ENCODE data around the gene CTAGE8.
"Not testable (repeated sequence)": the region's sequence is repeated elsewhere in the genome, so short reads cannot be mapped to it uniquely, and the experiment has no call there.

The CTAGE8 gene

DNA sequence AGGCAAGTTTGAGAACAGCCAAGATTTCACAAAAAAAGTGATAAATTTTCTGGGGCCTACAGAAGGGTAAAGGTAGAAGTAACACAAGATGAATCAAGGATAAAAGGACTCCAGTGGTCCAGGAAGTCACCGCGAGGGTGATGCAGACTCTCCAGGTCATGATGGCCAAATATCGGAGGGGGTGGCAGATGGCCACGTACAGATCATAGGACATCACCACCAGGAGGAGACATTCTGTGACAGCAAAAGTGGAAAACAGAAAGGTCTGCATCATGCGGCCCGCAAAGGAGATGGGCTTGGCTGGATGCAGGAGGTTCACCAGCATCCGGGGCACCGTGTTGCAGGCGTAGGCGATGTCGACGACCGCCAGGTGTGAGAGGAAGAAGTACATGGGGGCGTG lies 10.0 kb downstream of the CTAGE8 start:
- H3K4me3 ChIP-seq (ENCODE audit: low read length); H3K9me3 ChIP-seq (ENCODE audit: insufficient read depth, low read length): not testable (repeated sequence)

DNA sequence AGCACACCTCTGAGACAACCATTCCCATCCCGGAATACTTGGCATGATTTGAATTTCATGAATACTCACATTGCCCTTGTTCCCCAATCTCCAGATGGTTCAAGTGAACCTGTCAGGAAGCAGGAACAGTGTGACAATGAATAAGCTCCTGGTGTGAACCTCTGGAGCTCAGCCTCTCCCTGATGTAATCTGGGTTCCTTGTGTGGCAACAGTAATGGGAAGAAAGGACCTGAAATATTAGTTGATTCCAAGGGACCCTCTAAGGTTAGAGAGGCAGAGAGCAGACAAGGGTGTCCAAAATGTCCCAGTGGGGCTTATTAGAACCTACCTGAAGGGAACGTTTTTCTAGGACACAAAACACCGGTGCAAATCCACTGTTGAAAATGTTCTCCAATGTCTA lies 13.0 kb downstream of the CTAGE8 start:
- Histone ChIP-seq H4K20me1 (ENCODE audit: insufficient read depth, low read length) (no peaks in the 10 kb centered on the region), H3K9ac (ENCODE audit: low read length) (no peak overlapping the region), H3K27me3 (ENCODE audit: low read depth, low read length) (0 out of 2 replicates have a peak, but pooled peaks cover 4% of the 10 kb centered on the region), H3K4me2 (ENCODE audit: low read length) (no peak overlapping the region), H3K79me2 (ENCODE audit: low read length) (no peaks in the 10 kb centered on the region), H3K36me3 (replicated peaks; ENCODE audit: low read depth, low read length) (no peaks in the 10 kb centered on the region), H3K4me3 (ENCODE audit: low read length) (no peak overlapping the region), H3K4me1 (ENCODE audit: low read length) (no peaks in the 10 kb centered on the region), H3K27ac (ENCODE audit: low read length) (no peak overlapping the region), H3K9me3 (ENCODE audit: insufficient read depth, low read length) (no peaks in the 10 kb centered on the region), H2AFZ (ENCODE audit: low read depth, low read length) (no peak overlapping the region)
- TF ChIP-seq, protein P1, sequence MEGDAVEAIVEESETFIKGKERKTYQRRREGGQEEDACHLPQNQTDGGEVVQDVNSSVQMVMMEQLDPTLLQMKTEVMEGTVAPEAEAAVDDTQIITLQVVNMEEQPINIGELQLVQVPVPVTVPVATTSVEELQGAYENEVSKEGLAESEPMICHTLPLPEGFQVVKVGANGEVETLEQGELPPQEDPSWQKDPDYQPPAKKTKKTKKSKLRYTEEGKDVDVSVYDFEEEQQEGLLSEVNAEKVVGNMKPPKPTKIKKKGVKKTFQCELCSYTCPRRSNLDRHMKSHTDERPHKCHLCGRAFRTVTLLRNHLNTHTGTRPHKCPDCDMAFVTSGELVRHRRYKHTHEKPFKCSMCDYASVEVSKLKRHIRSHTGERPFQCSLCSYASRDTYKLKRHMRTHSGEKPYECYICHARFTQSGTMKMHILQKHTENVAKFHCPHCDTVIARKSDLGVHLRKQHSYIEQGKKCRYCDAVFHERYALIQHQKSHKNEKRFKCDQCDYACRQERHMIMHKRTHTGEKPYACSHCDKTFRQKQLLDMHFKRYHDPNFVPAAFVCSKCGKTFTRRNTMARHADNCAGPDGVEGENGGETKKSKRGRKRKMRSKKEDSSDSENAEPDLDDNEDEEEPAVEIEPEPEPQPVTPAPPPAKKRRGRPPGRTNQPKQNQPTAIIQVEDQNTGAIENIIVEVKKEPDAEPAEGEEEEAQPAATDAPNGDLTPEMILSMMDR (IDR thresholded peaks at IDR 0.05; ENCODE audit: low read depth, low read length): no peak
- TF ChIP-seq EZH2phosphoT487 (IDR thresholded peaks at IDR 0.05; ENCODE audit: low read depth): no peak

More for the DNA sequence above, 10.0 kb downstream of the CTAGE8 start:
- H3K4me1 ChIP-seq (ENCODE audit: low read length); H4K20me1 ChIP-seq (ENCODE audit: insufficient read depth, low read length); H2AFZ ChIP-seq (ENCODE audit: low read depth, low read length); H3K27ac ChIP-seq (ENCODE audit: low read length); H3K79me2 ChIP-seq (ENCODE audit: low read length); H3K27me3 ChIP-seq (ENCODE audit: low read depth, low read length); H3K9ac ChIP-seq (ENCODE audit: low read length); H3K36me3 ChIP-seq (replicated peaks; ENCODE audit: low read depth, low read length); H3K4me2 ChIP-seq (ENCODE audit: low read length): not testable (repeated sequence)

DNA sequence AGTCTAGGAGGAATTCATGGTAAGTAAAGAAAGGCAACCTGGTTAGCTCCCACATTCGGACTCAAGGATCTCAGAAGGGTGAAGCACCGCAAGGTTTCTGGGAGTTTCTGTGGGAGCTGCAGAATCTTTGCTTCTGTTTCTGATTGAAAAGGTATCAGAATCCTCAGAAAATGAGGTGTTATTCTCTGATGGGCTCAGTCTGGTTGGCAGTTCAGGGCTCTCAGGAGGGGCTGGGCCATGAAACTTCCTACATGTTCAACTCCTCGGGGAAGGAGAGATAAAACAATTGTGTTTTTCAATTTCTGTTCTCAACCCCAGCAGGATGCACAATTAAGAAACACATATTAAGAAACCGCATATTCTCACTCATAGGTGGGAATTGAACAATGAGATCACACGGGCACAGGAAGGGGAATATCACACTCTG lies 13.6 kb downstream of the CTAGE8 start:
- H3K27me3 ChIP-seq (ENCODE audit: low read depth, low read length): 0 out of 2 replicates have a peak, but pooled peaks cover 4% of the 10 kb centered on the region
- no peaks in the 10 kb centered on the region for H3K36me3 ChIP-seq (replicated peaks; ENCODE audit: low read depth, low read length)
- no peaks in the 10 kb centered on the region for H3K9me3 ChIP-seq (ENCODE audit: insufficient read depth, low read length)
- H3K9ac ChIP-seq (ENCODE audit: low read length): no peak overlapping the region
- no peaks in the 10 kb centered on the region for H3K79me2 ChIP-seq (ENCODE audit: low read length)
- no peak overlapping the region for H3K4me3 ChIP-seq (ENCODE audit: low read length)
- no peak overlapping the region for H2AFZ ChIP-seq (ENCODE audit: low read depth, low read length)
- no peaks in the 10 kb centered on the region for H3K4me1 ChIP-seq (ENCODE audit: low read length)
- TF ChIP-seq EZH2phosphoT487 (IDR thresholded peaks at IDR 0.05; ENCODE audit: low read depth): no peak
- TF ChIP-seq, protein P1 (IDR thresholded peaks at IDR 0.05; ENCODE audit: low read depth, low read length): no peak
- H3K4me2 ChIP-seq (ENCODE audit: low read length): no peak overlapping the region
- no peak overlapping the region for H3K27ac ChIP-seq (ENCODE audit: low read length)
- no peaks in the 10 kb centered on the region for H4K20me1 ChIP-seq (ENCODE audit: insufficient read depth, low read length)

DNA sequence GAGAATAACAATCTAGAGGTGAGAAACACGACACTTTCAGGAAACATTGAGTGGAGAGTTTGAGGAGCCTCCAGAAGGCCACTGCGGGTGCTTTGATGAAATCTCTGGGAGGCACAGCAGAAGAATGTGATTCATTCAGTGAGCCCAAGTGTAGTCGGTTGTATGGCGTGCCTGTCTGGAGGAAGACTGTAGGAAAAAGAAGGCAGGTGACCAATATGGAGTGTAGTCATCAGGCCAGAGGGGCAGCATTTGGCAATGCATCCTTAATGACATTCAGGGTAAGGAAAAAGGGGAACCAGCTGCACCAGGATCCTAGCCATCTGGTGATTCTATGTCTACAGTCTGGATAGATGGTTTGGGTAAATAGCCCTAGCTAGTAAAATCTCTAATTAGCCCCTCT lies 16.8 kb downstream of the CTAGE8 start:
- H3K9me3 ChIP-seq (ENCODE audit: insufficient read depth, low read length); H3K4me2 ChIP-seq (ENCODE audit: low read length); H2AFZ ChIP-seq (ENCODE audit: low read depth, low read length); H4K20me1 ChIP-seq (ENCODE audit: insufficient read depth, low read length); H3K27me3 ChIP-seq (ENCODE audit: low read depth, low read length); H3K4me1 ChIP-seq (ENCODE audit: low read length); H3K9ac ChIP-seq (ENCODE audit: low read length); H3K36me3 ChIP-seq (replicated peaks; ENCODE audit: low read depth, low read length); H3K27ac ChIP-seq (ENCODE audit: low read length); H3K79me2 ChIP-seq (ENCODE audit: low read length); H3K4me3 ChIP-seq (ENCODE audit: low read length): not testable (repeated sequence)

DNA sequence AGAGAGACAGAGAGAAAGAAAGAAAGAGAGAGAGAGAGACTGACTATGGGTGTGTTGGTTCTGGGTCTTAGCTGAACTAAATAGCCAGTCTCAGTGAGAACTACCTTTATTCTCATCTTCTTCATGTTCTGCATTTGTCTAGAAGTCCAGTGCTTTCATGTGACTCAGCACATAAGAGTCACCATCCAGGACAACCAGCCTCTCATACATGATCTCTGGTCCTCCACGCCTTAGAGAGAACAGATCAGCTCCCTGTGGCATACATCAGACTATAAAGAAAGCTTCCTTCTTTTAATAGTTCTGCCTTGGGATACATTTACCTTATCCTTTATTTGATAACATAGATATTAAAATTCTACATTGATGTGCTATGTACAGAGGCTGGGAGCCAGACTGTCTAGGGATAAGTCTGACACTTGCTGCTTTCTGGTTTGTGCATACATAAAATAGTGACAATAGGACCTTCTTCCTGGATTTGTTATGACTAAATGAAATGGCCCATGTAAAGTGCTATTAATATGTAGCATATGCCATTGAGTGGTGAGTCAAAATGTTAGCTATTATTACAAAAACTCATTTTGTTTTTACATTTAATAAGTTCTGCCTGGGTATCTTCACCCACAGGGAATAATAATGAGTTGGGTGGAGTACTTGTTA lies 21.3 kb downstream of the CTAGE8 start:
- not testable (repeated sequence) for H3K27ac ChIP-seq (ENCODE audit: low read length); H3K9me3 ChIP-seq (ENCODE audit: insufficient read depth, low read length); H3K79me2 ChIP-seq (ENCODE audit: low read length); H3K27me3 ChIP-seq (ENCODE audit: low read depth, low read length); H4K20me1 ChIP-seq (ENCODE audit: insufficient read depth, low read length); H3K36me3 ChIP-seq (replicated peaks; ENCODE audit: low read depth, low read length); H3K4me3 ChIP-seq (ENCODE audit: low read length); H3K4me2 ChIP-seq (ENCODE audit: low read length); H2AFZ ChIP-seq (ENCODE audit: low read depth, low read length); H3K9ac ChIP-seq (ENCODE audit: low read length); H3K4me1 ChIP-seq (ENCODE audit: low read length)

DNA sequence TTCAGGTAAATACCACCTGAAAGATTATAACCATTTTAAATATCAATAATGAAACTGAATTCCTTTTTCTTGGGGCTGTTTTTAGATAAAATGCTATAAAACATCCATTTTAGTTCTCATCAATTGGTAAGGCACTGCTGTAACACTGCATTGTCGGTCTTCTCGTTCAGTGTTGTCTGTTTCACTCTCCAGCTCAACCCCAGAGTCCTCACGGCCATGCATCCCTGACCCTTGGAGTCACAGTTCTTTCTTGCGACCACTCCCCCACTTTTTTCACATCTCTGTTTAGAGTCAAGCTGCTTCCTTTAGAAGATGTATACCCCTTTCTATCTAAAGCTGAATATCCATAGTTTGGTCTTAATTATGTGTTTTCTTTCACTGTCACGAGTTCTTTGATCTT lies 22.1 kb downstream of the CTAGE8 start:
- H3K9me3 ChIP-seq (ENCODE audit: insufficient read depth, low read length); H3K4me3 ChIP-seq (ENCODE audit: low read length); H3K36me3 ChIP-seq (replicated peaks; ENCODE audit: low read depth, low read length); H4K20me1 ChIP-seq (ENCODE audit: insufficient read depth, low read length); H3K27ac ChIP-seq (ENCODE audit: low read length); H3K9ac ChIP-seq (ENCODE audit: low read length); H3K4me2 ChIP-seq (ENCODE audit: low read length); H3K4me1 ChIP-seq (ENCODE audit: low read length); H3K27me3 ChIP-seq (ENCODE audit: low read depth, low read length); H2AFZ ChIP-seq (ENCODE audit: low read depth, low read length); H3K79me2 ChIP-seq (ENCODE audit: low read length): not testable (repeated sequence)

DNA sequence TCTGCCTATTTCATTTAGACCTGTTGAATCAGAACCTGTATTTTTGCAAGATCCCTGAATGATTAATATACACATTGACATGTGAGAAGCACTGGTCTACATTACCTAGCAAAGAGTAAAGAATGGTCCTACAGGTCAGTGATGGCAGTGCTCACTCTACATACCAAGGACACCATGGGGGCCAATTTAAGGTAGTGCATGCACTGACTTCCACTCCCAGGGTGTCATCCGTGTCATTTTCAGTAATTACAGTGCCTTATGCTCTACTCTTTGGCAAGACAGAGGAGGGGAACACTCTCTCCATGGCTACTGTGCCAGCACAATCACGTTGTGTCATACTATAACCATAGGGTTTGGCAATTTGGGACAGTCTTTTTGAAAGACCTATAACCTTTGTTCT lies 23.7 kb downstream of the CTAGE8 start:
- not testable (repeated sequence) for H3K9ac ChIP-seq (ENCODE audit: low read length); H3K27me3 ChIP-seq (ENCODE audit: low read depth, low read length); H3K27ac ChIP-seq (ENCODE audit: low read length); H3K79me2 ChIP-seq (ENCODE audit: low read length); H3K4me2 ChIP-seq (ENCODE audit: low read length); H4K20me1 ChIP-seq (ENCODE audit: insufficient read depth, low read length); H3K36me3 ChIP-seq (replicated peaks; ENCODE audit: low read depth, low read length); H3K9me3 ChIP-seq (ENCODE audit: insufficient read depth, low read length); H2AFZ ChIP-seq (ENCODE audit: low read depth, low read length); H3K4me3 ChIP-seq (ENCODE audit: low read length); H3K4me1 ChIP-seq (ENCODE audit: low read length)

DNA sequence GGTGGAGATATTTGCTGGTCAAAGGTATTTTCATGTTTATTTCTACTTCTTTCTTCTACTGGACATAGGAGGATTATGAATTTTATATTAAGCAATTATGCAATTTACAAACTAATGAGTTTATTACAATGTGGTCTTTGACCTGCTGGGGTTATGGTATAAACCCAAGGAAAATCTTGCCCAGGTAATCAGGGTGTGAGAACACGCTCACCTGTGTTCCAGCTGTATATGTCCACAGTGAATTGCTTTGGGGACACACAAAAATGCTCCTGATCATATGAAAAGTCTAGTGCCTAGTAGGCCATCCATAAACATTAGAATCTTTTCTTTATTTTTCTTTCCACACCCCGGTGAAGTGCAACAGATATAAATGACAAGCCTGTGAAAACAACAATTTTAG lies 29.7 kb downstream of the CTAGE8 start, which contains the start of gene OR2A42:
Gene OR2A42 (minus strand): TSS at position 241 of the 400 bp plus-strand sequence. CDS start 6,762 bp downstream, outside the sequence.
- not testable (repeated sequence) for H3K4me3 ChIP-seq (ENCODE audit: low read length); H2AFZ ChIP-seq (ENCODE audit: low read depth, low read length); H3K79me2 ChIP-seq (ENCODE audit: low read length); H3K9me3 ChIP-seq (ENCODE audit: insufficient read depth, low read length); H3K4me1 ChIP-seq (ENCODE audit: low read length); H3K27me3 ChIP-seq (ENCODE audit: low read depth, low read length); H4K20me1 ChIP-seq (ENCODE audit: insufficient read depth, low read length); H3K9ac ChIP-seq (ENCODE audit: low read length); H3K4me2 ChIP-seq (ENCODE audit: low read length); H3K27ac ChIP-seq (ENCODE audit: low read length); H3K36me3 ChIP-seq (replicated peaks; ENCODE audit: low read depth, low read length)
